ENCODE measurements around the gene TSPAN7. TPM values are rescaled to one million over a fixed set of nuclear protein-coding genes. Genes with fewer than 3 reads are reported as not detected.

TSPAN7 gene
- total RNA-seq, 1 donor from 2014 or later: 25.6 TPM

DNA sequence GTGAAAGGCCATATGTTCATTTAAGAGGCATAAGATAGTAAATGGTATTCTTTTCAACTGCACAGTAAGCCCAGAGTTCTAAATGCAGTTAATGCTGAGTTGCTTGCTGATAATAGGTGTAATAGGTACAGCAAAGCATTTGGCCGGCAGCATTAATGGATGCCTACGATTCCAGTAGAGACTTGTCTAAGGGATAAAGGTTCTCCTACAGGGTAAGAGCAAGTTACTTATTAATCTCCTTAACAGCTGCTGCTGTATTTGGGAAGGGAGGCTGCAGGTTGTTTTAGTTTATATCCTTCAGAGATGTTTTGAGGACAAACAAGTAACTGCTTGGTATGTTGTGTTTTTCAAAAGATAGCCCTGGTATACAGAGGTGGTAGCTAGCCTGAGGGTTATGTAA is 16.8 kb downstream of the TSPAN7 start:
- Histone ChIP-seq H3K27ac (ENCODE audit: low read depth, low read length) (no peak overlapping the region), H3K9ac (ENCODE audit: low read depth in 1 of 3, low read length in 3 of 3) (no peak overlapping the region), H3K27me3 (ENCODE audit: control insufficient read depth in 3 of 3, insufficient read depth in 3 of 3, low read length in 3 of 3) (peaks cover 0 to 3% (median 0%) of the 10 kb centered on the region in 3 donors), H3K36me3 (ENCODE audit: control insufficient read depth in 3 of 3, insufficient read depth in 3 of 3, low read length in 3 of 3) (no peaks in the 10 kb centered on the region), H3K9me3 (ENCODE audit: control insufficient read depth in 3 of 3, low read length in 3 of 3) (no peaks in the 10 kb centered on the region), H3K4me1 (ENCODE audit: control insufficient read depth in 3 of 3, insufficient read depth in 3 of 3, low read length in 3 of 3) (no peaks in the 10 kb centered on the region), H3K4me3 (ENCODE audit: low read length in 3 of 3) (no peak overlapping the region)

DNA sequence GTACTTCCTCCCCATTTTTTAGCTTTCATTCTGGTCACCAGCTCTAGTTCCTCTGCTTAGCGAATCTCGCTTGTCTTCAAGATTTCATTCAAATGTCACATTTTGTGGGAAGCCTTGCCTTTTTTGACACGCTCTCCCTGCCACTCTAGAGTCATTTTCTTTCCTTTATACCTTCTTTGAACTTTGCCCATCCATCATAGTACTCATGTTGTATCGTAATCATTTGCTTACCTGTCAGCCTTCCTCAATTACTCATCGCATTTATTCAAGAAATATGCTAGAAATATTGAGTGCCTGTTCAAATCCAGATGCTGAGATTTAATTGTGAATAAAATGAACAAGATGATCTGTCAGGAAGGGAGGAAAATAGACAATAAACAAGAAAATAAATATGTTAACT is 21.8 kb downstream of the TSPAN7 start:
- no peaks in the 10 kb centered on the region for H3K4me1 ChIP-seq (ENCODE audit: control insufficient read depth in 3 of 3, insufficient read depth in 3 of 3, low read length in 3 of 3)
- H3K4me3 ChIP-seq (ENCODE audit: low read length in 3 of 3): no peak overlapping the region
- no peaks in the 10 kb centered on the region for H3K9me3 ChIP-seq (ENCODE audit: control insufficient read depth in 3 of 3, low read length in 3 of 3)
- H3K36me3 ChIP-seq (ENCODE audit: control insufficient read depth in 3 of 3, insufficient read depth in 3 of 3, low read length in 3 of 3): no peaks in the 10 kb centered on the region
- no peak overlapping the region for H3K9ac ChIP-seq (ENCODE audit: low read depth in 1 of 3, low read length in 3 of 3)
- H3K27me3 ChIP-seq (ENCODE audit: control insufficient read depth in 3 of 3, insufficient read depth in 3 of 3, low read length in 3 of 3): peaks cover 0 to 3% (median 0%) of the 10 kb centered on the region in 3 donors
- no peak overlapping the region for H3K27ac ChIP-seq (ENCODE audit: low read depth, low read length)

DNA sequence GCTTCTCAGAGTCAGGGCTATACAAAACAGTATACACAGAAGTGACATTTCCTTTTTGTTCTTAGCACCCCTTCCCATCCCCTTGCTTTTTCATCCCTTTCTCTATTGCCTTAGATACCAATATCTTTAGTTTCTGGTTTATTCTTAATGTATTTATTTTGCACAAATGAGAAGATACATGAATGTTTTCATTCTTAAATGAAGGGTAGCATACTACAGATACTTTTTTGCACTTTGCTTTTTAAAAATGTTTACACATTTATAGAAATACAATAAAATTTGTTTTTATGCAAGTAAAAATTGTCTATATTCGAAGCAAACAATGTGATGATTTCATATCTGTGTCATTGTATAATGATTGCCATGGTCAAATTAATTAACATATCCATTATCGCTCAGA is 33.1 kb downstream of the TSPAN7 start:
- Histone ChIP-seq H3K27me3 (ENCODE audit: control insufficient read depth in 3 of 3, insufficient read depth in 3 of 3, low read length in 3 of 3) (no peaks in the 10 kb centered on the region), H3K27ac (ENCODE audit: low read depth, low read length) (no peak overlapping the region), H3K9me3 (ENCODE audit: control insufficient read depth in 3 of 3, low read length in 3 of 3) (no peaks in the 10 kb centered on the region), H3K9ac (ENCODE audit: low read depth in 1 of 3, low read length in 3 of 3) (no peak overlapping the region), H3K4me1 (ENCODE audit: control insufficient read depth in 3 of 3, insufficient read depth in 3 of 3, low read length in 3 of 3) (no peaks in the 10 kb centered on the region), H3K36me3 (ENCODE audit: control insufficient read depth in 3 of 3, insufficient read depth in 3 of 3, low read length in 3 of 3) (no peaks in the 10 kb centered on the region), H3K4me3 (ENCODE audit: low read length in 3 of 3) (no peak overlapping the region)

DNA sequence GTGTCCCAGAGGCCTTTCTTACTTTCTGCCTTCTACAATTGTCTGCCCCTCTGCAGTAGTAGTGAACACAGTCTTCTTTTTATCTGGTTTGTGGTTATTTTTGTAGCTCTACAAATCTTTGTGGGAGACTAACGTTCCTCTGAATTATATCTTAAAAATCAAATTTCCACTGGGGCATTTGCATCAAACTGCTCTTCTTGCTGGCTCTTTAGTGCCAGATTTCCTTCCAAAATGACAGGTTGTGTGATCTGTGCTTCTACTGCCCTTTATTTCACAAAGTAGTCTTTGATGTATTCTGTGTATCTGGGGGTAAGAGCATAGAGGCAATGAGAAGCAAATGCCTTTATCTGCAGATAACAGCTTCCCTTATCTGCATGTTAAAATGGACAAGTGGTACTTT is 34.5 kb downstream of the TSPAN7 start:
- Histone ChIP-seq H3K36me3 (ENCODE audit: control insufficient read depth in 3 of 3, insufficient read depth in 3 of 3, low read length in 3 of 3) (no peaks in the 10 kb centered on the region), H3K9ac (ENCODE audit: low read depth in 1 of 3, low read length in 3 of 3) (no peak overlapping the region), H3K27me3 (ENCODE audit: control insufficient read depth in 3 of 3, insufficient read depth in 3 of 3, low read length in 3 of 3) (no peaks in the 10 kb centered on the region), H3K27ac (ENCODE audit: low read depth, low read length) (no peak overlapping the region), H3K4me3 (ENCODE audit: low read length in 3 of 3) (no peak overlapping the region), H3K4me1 (ENCODE audit: control insufficient read depth in 3 of 3, insufficient read depth in 3 of 3, low read length in 3 of 3) (peaks cover 0 to 4% (median 3%) of the 10 kb centered on the region in 3 donors), H3K9me3 (ENCODE audit: control insufficient read depth in 3 of 3, low read length in 3 of 3) (no peaks in the 10 kb centered on the region)

DNA sequence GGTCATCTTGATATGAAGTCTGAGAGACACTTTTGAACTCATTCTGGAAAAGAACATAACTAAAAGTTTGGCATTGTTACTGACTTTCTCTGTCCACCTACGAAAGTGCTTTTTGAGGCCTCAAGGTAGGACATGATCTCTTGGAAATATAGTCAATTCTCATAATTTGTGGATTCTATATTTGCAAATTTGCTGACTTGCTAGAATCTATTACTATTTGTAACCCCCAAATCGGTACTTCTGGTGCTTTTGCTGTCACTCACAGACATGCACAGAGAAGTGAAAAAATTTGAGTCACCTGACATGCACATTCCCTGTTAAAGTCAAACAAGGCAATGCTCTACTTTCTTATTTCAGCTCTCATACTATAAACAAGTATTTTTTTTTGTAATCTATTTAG is 35.6 kb downstream of the TSPAN7 start:
- Histone ChIP-seq H3K27ac (ENCODE audit: low read depth, low read length) (no peak overlapping the region), H3K9me3 (ENCODE audit: control insufficient read depth in 3 of 3, low read length in 3 of 3) (no peaks in the 10 kb centered on the region), H3K27me3 (ENCODE audit: control insufficient read depth in 3 of 3, insufficient read depth in 3 of 3, low read length in 3 of 3) (no peaks in the 10 kb centered on the region), H3K4me3 (ENCODE audit: low read length in 3 of 3) (no peak overlapping the region), H3K9ac (ENCODE audit: low read depth in 1 of 3, low read length in 3 of 3) (no peak overlapping the region), H3K36me3 (ENCODE audit: control insufficient read depth in 3 of 3, insufficient read depth in 3 of 3, low read length in 3 of 3) (no peaks in the 10 kb centered on the region), H3K4me1 (ENCODE audit: control insufficient read depth in 3 of 3, insufficient read depth in 3 of 3, low read length in 3 of 3) (peaks cover 0 to 5% (median 5%) of the 10 kb centered on the region in 3 donors)

DNA sequence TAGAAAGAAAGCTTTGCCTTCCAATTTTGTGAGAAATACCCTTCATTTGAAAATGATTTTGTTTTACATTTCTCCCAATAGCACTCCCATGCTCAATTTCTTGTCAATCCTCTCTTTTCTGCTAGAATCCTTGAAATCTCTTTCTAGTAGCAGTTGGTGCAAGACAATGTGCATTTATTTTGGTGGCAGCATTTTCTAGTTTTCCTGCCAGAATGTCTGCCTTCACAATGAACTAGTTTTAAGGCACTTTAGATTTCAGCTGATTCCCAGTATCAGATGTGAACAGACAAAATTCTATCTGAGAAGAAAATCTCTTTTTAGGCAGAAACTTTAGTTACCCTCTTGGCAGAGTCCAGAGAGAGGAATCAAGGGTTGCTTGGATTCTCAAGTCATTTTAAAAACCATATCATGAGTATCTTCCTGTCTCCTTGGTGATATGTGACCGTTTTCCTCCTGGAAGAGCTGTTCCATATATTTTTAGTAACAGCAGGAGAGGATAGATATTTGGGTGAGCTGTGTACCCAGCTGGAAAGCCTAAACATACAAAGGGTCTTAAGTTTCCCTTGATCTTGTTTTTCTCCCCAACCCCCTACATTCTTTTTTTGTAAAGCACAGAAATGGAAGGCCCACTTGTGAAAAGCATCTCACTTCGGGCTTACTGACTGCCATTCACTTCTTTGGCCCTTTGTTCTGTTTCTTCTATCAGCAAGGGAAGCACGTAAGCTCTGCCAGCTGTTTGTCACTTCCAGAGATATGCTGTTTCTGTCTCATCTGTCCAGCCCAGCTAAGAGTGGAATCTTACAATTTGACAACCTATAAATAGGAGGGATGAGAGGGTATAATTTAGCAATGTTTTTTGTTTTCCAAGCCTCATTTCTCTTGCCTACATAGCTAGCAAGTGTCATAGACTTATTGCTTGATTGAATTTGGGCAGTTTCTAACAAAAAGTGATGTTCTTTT is 38.7 kb downstream of the TSPAN7 start:
- Histone ChIP-seq H3K9ac (ENCODE audit: low read depth in 1 of 3, low read length in 3 of 3) (no peak overlapping the region), H3K27ac (ENCODE audit: low read depth, low read length) (peak overlapping the region; percentile 34), H3K27me3 (ENCODE audit: control insufficient read depth in 3 of 3, insufficient read depth in 3 of 3, low read length in 3 of 3) (no peaks in the 10 kb centered on the region), H3K9me3 (ENCODE audit: control insufficient read depth in 3 of 3, low read length in 3 of 3) (no peaks in the 10 kb centered on the region), H3K36me3 (ENCODE audit: control insufficient read depth in 3 of 3, insufficient read depth in 3 of 3, low read length in 3 of 3) (no peaks in the 10 kb centered on the region), H3K4me1 (ENCODE audit: control insufficient read depth in 3 of 3, insufficient read depth in 3 of 3, low read length in 3 of 3) (peaks cover 0 to 5% (median 5%) of the 10 kb centered on the region in 3 donors), H3K4me3 (ENCODE audit: low read length in 3 of 3) (no peak overlapping the region)

DNA sequence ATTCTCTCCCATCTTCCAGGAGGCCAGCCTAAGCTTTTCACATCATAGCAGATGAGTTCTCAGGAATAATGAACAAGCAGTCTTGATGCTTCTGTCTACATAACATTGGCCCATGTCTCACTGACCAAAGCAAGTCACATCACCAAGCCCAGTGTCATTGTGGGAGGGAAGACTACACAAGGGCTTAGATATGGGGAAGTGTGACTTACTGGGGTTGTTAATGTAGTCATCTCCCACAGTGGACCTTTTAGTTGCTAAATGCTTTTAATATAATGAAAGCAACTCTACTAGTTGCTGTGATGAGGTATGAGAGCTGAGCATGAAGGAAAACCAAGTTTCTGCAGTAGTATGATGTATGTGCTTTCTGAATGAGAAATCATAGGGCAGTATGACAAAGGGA is 40.5 kb downstream of the TSPAN7 start:
- Histone ChIP-seq H3K4me3 (ENCODE audit: low read length in 3 of 3) (no peak overlapping the region), H3K27me3 (ENCODE audit: control insufficient read depth in 3 of 3, insufficient read depth in 3 of 3, low read length in 3 of 3) (no peaks in the 10 kb centered on the region), H3K9ac (ENCODE audit: low read depth in 1 of 3, low read length in 3 of 3) (no peak overlapping the region)

DNA sequence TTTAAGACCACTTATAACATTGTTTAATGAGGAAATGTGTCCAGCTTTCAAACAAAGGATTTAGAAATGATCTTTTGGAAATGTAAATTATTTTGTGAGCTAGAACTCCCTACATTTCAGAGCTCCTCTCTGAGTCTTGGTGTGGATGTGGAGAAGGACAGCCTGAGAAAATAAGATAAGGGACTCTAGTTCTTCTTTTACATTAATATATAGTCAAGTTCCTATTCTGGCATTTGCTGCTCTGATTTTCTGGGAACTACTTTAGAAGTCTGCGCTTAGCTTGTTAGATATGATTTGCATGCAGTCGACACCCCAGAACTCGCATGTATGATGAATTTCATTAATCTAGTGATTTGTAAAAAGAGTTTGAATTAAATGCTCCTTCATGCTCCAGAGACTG is 45.5 kb downstream of the TSPAN7 start:
- H3K9me3 ChIP-seq (ENCODE audit: control insufficient read depth in 3 of 3, low read length in 3 of 3): no peaks in the 10 kb centered on the region
- no peaks in the 10 kb centered on the region for H3K36me3 ChIP-seq (ENCODE audit: control insufficient read depth in 3 of 3, insufficient read depth in 3 of 3, low read length in 3 of 3)
- peaks cover 0 to 4% (median 1%) of the 10 kb centered on the region in 3 donors for H3K4me1 ChIP-seq (ENCODE audit: control insufficient read depth in 3 of 3, insufficient read depth in 3 of 3, low read length in 3 of 3)
- no peak overlapping the region for H3K27ac ChIP-seq (ENCODE audit: low read depth, low read length)
- H3K9ac ChIP-seq (ENCODE audit: low read depth in 1 of 3, low read length in 3 of 3): no peak overlapping the region
- no peak overlapping the region for H3K4me3 ChIP-seq (ENCODE audit: low read length in 3 of 3)
- no peaks in the 10 kb centered on the region for H3K27me3 ChIP-seq (ENCODE audit: control insufficient read depth in 3 of 3, insufficient read depth in 3 of 3, low read length in 3 of 3)

More for the DNA sequence above, 40.5 kb downstream of the TSPAN7 start:
- H3K27ac ChIP-seq (ENCODE audit: low read depth, low read length): no peak overlapping the region
- H3K4me1 ChIP-seq (ENCODE audit: control insufficient read depth in 3 of 3, insufficient read depth in 3 of 3, low read length in 3 of 3): peaks cover 0 to 5% (median 5%) of the 10 kb centered on the region in 3 donors
- no peaks in the 10 kb centered on the region for H3K9me3 ChIP-seq (ENCODE audit: control insufficient read depth in 3 of 3, low read length in 3 of 3)
- H3K36me3 ChIP-seq (ENCODE audit: control insufficient read depth in 3 of 3, insufficient read depth in 3 of 3, low read length in 3 of 3): no peaks in the 10 kb centered on the region

DNA sequence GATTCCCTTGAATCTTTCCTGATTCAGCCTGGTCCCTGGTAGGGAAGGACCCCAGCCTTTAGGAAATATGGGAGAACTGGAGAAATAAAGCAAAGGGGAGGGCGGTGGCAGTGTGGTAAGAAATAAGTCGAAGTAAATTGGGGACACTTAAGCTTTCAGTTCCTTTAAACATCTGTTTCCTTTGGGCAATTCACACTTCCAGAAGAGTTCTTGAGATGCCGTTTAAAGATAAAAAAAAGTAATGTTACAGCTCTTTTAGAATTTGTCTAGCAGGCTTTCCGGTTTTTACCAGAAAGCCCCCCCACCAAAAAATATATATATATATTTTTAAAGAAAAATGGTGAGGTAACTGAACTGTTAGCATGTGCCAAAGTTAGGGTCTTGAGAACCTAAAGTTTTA is 46.6 kb downstream of the TSPAN7 start:
- H3K4me3 ChIP-seq (ENCODE audit: low read length in 3 of 3): no peak overlapping the region

DNA sequence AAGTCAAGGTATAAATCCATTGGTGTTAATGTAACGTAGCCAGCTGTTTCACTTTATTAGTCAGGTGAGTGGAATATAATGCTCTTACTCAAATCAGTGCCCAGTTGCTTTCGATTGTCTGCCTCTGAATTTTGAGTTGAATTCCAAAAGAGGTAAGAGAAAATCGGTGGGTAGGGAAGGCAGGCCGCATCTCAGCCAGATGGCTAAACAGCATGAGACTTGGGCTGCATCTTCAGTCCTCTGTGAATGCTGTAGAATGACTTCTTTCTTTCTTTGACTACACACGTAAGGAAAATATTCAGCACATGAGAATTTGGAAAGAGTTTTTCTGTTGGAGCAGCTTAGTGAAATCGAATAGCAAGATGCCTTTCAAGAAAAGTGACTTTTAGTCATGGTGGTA is 49.5 kb downstream of the TSPAN7 start:
- Histone ChIP-seq H3K27me3 (ENCODE audit: control insufficient read depth in 3 of 3, insufficient read depth in 3 of 3, low read length in 3 of 3) (no peaks in the 10 kb centered on the region), H3K9me3 (ENCODE audit: control insufficient read depth in 3 of 3, low read length in 3 of 3) (no peaks in the 10 kb centered on the region), H3K36me3 (ENCODE audit: control insufficient read depth in 3 of 3, insufficient read depth in 3 of 3, low read length in 3 of 3) (no peaks in the 10 kb centered on the region), H3K4me1 (ENCODE audit: control insufficient read depth in 3 of 3, insufficient read depth in 3 of 3, low read length in 3 of 3) (peaks cover 5 to 6% (median 5%) of the 10 kb centered on the region in 3 donors), H3K9ac (ENCODE audit: low read depth in 1 of 3, low read length in 3 of 3) (no peak overlapping the region), H3K27ac (ENCODE audit: low read depth, low read length) (no peak overlapping the region), H3K4me3 (ENCODE audit: low read length in 3 of 3) (no peak overlapping the region)

More for the DNA sequence above, 46.6 kb downstream of the TSPAN7 start:
- Histone ChIP-seq H3K27me3 (ENCODE audit: control insufficient read depth in 3 of 3, insufficient read depth in 3 of 3, low read length in 3 of 3) (no peaks in the 10 kb centered on the region), H3K36me3 (ENCODE audit: control insufficient read depth in 3 of 3, insufficient read depth in 3 of 3, low read length in 3 of 3) (no peaks in the 10 kb centered on the region), H3K4me1 (ENCODE audit: control insufficient read depth in 3 of 3, insufficient read depth in 3 of 3, low read length in 3 of 3) (peaks cover 0 to 6% (median 4%) of the 10 kb centered on the region in 3 donors), H3K9me3 (ENCODE audit: control insufficient read depth in 3 of 3, low read length in 3 of 3) (no peaks in the 10 kb centered on the region), H3K27ac (ENCODE audit: low read depth, low read length) (no peak overlapping the region), H3K9ac (ENCODE audit: low read depth in 1 of 3, low read length in 3 of 3) (no peak overlapping the region)

All from skeletal muscle tissue (tissue), 4 donors.